Tibial nerve (tissue), 4 donors: ENCODE data around the gene CDC123. TPM values are rescaled to one million over a fixed set of nuclear protein-coding genes. Genes with fewer than 3 reads are reported as not detected.
"Not testable (repeated sequence)": the region's sequence is repeated elsewhere in the genome, so short reads cannot be mapped to it uniquely, and the experiment has no call there.

ENCODE experiments used
- DNase-seq, 2 donors: peaks; one replicate each; pipeline ENCODE4 v3.0.0-alpha.2; 2019; ENCODE audit warnings: low spot score in 2 of 2
- H3K27ac ChIP-seq, 4 donors: fragments of 200-600 bp; sonication (generic) in 3 of 4; one replicate each; pipeline ENCODE4 v1.5.1; 2017 to 2019; ENCODE audit warnings: mild to moderate bottlenecking in 1 of 4
- H3K27me3 ChIP-seq, 2 donors: fragments of 200-600 bp; sonication (generic) in 1 of 2; one replicate each; pipeline versions ENCODE4 v1.5.1 to v1.6.0; 2017 to 2019
- H3K36me3 ChIP-seq, 3 donors: fragments of 200-600 bp; sonication (generic); one replicate each; pipeline ENCODE4 v1.5.1; 2018 to 2019
- H3K4me1 ChIP-seq, 4 donors: fragments of 200-600 bp; sonication (generic) in 3 of 4; one replicate each; pipeline ENCODE4 v1.5.1; 2017 to 2019
- H3K4me3 ChIP-seq, 4 donors: fragments of 200-600 bp; sonication (generic) in 3 of 4; one replicate each; pipeline ENCODE4 v1.5.1; 2017 to 2019; ENCODE audit warnings: mild to moderate bottlenecking in 1 of 4, moderate library complexity in 1 of 4
- H3K9me3 ChIP-seq, 4 donors: fragments of 200-600 bp; sonication (generic) in 3 of 4; one replicate each; pipeline ENCODE4 v1.5.1; 2017 to 2019
- CTCF ChIP-seq, 5 experiments: fragments of 200-600 bp in 3 of 5; fragments of 450-650 bp in 2 of 5; sonication (generic) in 3 of 5; IDR thresholded peaks; one replicate each; pipeline ENCODE4 v1.5.1; 2016 to 2019; ENCODE audit warnings: antibody characterized with exemption in 5 of 5, mild to moderate bottlenecking in 3 of 5, moderate library complexity in 2 of 5
- EP300 ChIP-seq, 2 donors: sonication (generic); formaldehyde crosslinking; IDR thresholded peaks; one replicate each; pipeline ENCODE4 v1.6.1; 2017; ENCODE audit warnings: antibody characterized with exemption in 2 of 2, mild to moderate bottlenecking in 1 of 2
- POLR2A ChIP-seq, 2 donors: fragments of 450-650 bp; IDR thresholded peaks; one replicate each; pipeline ENCODE4 v1.6.1; 2017; ENCODE audit warnings: antibody characterized with exemption in 2 of 2, mild to moderate bottlenecking in 2 of 2, moderate library complexity in 2 of 2
- WGBS, 2 donors: methylation state at CpG; one replicate each; pipeline ENCODE4 v1.1.5; 2018; 5-methylcytosine and 5-hydroxymethylcytosine counted together
- total RNA-seq, 4 donors: library from RNA; depleted of rRNA; stranded (reverse); fragments of >200 nt; gene quantifications; one replicate each; pipeline ENCODE4 v1.1.0, GENCODE V29; 2016

The CDC123 gene
- total RNA-seq, 4 donors from 2014 or later = 32.7 to 80.0 (median 37.7) TPM

- peaks cover 0 to 9% (median 0%) of the 10 kb centered on the region in 3 donors for H3K36me3 ChIP-seq
- DNase-seq = peak; percentile 55 to 65
- WGBS, 2 donors = 27% methylated on average over 31 of the region's 31 CpGs
- H3K9me3 ChIP-seq = no peaks in the 10 kb centered on the region
- H3K4me1 ChIP-seq = peaks cover 0 to 11% (median 0%) of the 10 kb centered on the region in 4 donors
- TF ChIP-seq EP300 (IDR thresholded peaks at IDR 0.05) (peak in 1 of 2 donors; percentile 44), POLR2A (IDR thresholded peaks at IDR 0.05) (no peak), CTCF (IDR thresholded peaks at IDR 0.05) (peak; percentile 77 to 89 (median 82))
- peak overlapping the region in 3 of 4 donors; percentile 28 to 45 (median 45) for H3K4me3 ChIP-seq
- H3K27ac ChIP-seq = peak overlapping the region in 3 of 4 donors; percentile 2 to 62 (median 38)
- no peaks in the 10 kb centered on the region for H3K27me3 ChIP-seq
These were observed 68.4 kb downstream of the CDC123 start for GRCh38 chr10:12264204-12264940.

GRCh38 chr10:12269056-12269455 lies 73.1 kb downstream of the CDC123 start:
- TF ChIP-seq EP300 (IDR thresholded peaks at IDR 0.05) (no peak), POLR2A (IDR thresholded peaks at IDR 0.05) (no peak), CTCF (IDR thresholded peaks at IDR 0.05) (no peak)
- no peak for DNase-seq
- 72 to 89% methylated on average over 2 of the region's 2 CpGs for WGBS, 2 donors
- H3K27me3 ChIP-seq = no peaks in the 10 kb centered on the region
- H3K9me3 ChIP-seq = no peaks in the 10 kb centered on the region
- H3K36me3 ChIP-seq = no peaks in the 10 kb centered on the region
- no peak overlapping the region for H3K4me3 ChIP-seq
- peaks cover 0 to 18% (median 4%) of the 10 kb centered on the region in 4 donors for H3K4me1 ChIP-seq
- no peak overlapping the region for H3K27ac ChIP-seq

- TF ChIP-seq POLR2A (IDR thresholded peaks at IDR 0.05) (no peak), EP300 (IDR thresholded peaks at IDR 0.05) (no peak), CTCF (IDR thresholded peaks at IDR 0.05) (no peak)
- H3K9me3 ChIP-seq = no peaks in the 10 kb centered on the region
- peaks cover 0 to 12% (median 4%) of the 10 kb centered on the region in 4 donors for H3K4me1 ChIP-seq
- peak overlapping the region in 1 of 4 donors; percentile 76 for H3K27ac ChIP-seq
- no peaks in the 10 kb centered on the region for H3K27me3 ChIP-seq
- no peaks in the 10 kb centered on the region for H3K36me3 ChIP-seq
- DNase-seq = no peak
- 76 to 88% methylated on average over 8 of the region's 8 CpGs for WGBS, 2 donors
- no peak overlapping the region for H3K4me3 ChIP-seq
These were observed 75.2 kb downstream of the CDC123 start for GRCh38 chr10:12271210-12271540.

- H3K4me3 ChIP-seq, H3K36me3 ChIP-seq, H3K9me3 ChIP-seq, DNase-seq, H3K4me1 ChIP-seq, H3K27ac ChIP-seq, H3K27me3 ChIP-seq: not testable (repeated sequence)
- 79 to 84% methylated on average over 7 of the region's 7 CpGs for WGBS, 2 donors
These were observed 81.9 kb downstream of the CDC123 start for GRCh38 chr10:12277862-12278261.

GRCh38 chr10:12279281-12279680 lies 83.3 kb downstream of the CDC123 start:
- Histone ChIP-seq H3K27me3 (no peaks in the 10 kb centered on the region), H3K27ac (no peak overlapping the region), H3K9me3 (no peaks in the 10 kb centered on the region), H3K4me1 (no peaks in the 10 kb centered on the region), H3K36me3 (no peaks in the 10 kb centered on the region), H3K4me3 (no peak overlapping the region)
- TF ChIP-seq EP300 (IDR thresholded peaks at IDR 0.05) = no peak
- no peak for DNase-seq
- 69 to 77% methylated on average over 11 of the region's 11 CpGs for WGBS, 2 donors

- WGBS, 2 donors = 86 to 88% methylated on average over 10 of the region's 10 CpGs
- TF ChIP-seq CTCF (IDR thresholded peaks at IDR 0.05) = no peak
- TF ChIP-seq EP300 (IDR thresholded peaks at IDR 0.05) = no peak
- TF ChIP-seq POLR2A (IDR thresholded peaks at IDR 0.05) = no peak
- DNase-seq = no peak
- Histone ChIP-seq H3K27me3 (no peaks in the 10 kb centered on the region), H3K27ac (no peak overlapping the region), H3K9me3 (no peaks in the 10 kb centered on the region), H3K36me3 (no peaks in the 10 kb centered on the region), H3K4me3 (no peak overlapping the region), H3K4me1 (no peaks in the 10 kb centered on the region)
These were observed 91.8 kb downstream of the CDC123 start for GRCh38 chr10:12287772-12288171.

- not testable (repeated sequence) for H3K27me3 ChIP-seq, DNase-seq, H3K4me3 ChIP-seq, H3K36me3 ChIP-seq, H3K27ac ChIP-seq, H3K4me1 ChIP-seq, H3K9me3 ChIP-seq
- WGBS, 2 donors = 81 to 85% methylated on average over 3 of the region's 3 CpGs
These were observed 101.8 kb downstream of the CDC123 start for GRCh38 chr10:12297784-12298183.
